CD4-positive, alpha-beta memory T cell (primary cell): Measurements from ENCODE around the gene TMEM62. TPM values are rescaled to one million over a fixed set of nuclear protein-coding genes. Genes with fewer than 3 reads are reported as not detected.
"Not testable (repeated sequence)": the region's sequence is repeated elsewhere in the genome, so short reads cannot be mapped to it uniquely, and the experiment has no call there.

Experiments used
- CTCF ChIA-PET: fragments of 350-600 bp; sonication (Branson Sonifier 250); formaldehyde crosslinking; loops from one replicate; lab custom pipeline; 2021; ENCODE audit warnings: inconsistent platforms; ENCODE audit not compliant: partially characterized antibody; lab: Charles Lee
- POLR2A ChIA-PET: fragments of 350-600 bp; sonication (Branson Sonifier 250); formaldehyde crosslinking; loops from one replicate; lab custom pipeline; 2021; ENCODE audit not compliant: partially characterized antibody; lab: Charles Lee
- DNase-seq, 5 donors: peaks; one replicate each; pipeline versions ENCODE4 v3.0.0 to v3.0.0-alpha.2; 2020 to 2022; ENCODE audit warnings: mixed read lengths in 1 of 5
- H3K27ac ChIP-seq: one replicate; pipeline ENCODE4 v1.7.0; 2013; ENCODE audit warnings: low read depth, low read length
- H3K27me3 ChIP-seq: 2 replicates; pipeline ENCODE4 v1.7.0; 2013; ENCODE audit warnings: mild to moderate bottlenecking, low read length, moderate library complexity; ENCODE audit not compliant: insufficient read depth
- H3K36me3 ChIP-seq: 2 replicates; pipeline ENCODE4 v1.7.0; 2013; ENCODE audit warnings: mild to moderate bottlenecking, low read length, moderate library complexity; ENCODE audit not compliant: insufficient read depth
- H3K4me1 ChIP-seq: 2 replicates; pipeline ENCODE4 v1.7.0; 2013; ENCODE audit warnings: mild to moderate bottlenecking, low read length, moderate library complexity; ENCODE audit not compliant: insufficient read depth
- H3K4me3 ChIP-seq, 2 donors: one replicate each; pipeline ENCODE4 v1.7.0; 2013; ENCODE audit warnings: low read length in 2 of 2, mild to moderate bottlenecking in 1 of 2
- H3K9me3 ChIP-seq, 2 donors: one replicate each; pipeline ENCODE4 v1.7.0; 2013; ENCODE audit warnings: low read length in 2 of 2, control low read depth in 1 of 2; ENCODE audit not compliant: control insufficient read depth in 1 of 2
- H3K27ac Mint-ChIP-seq, 7 donors: one replicate each; pipeline ENCODE4 v1.8.0; 2020 to 2021; ENCODE audit warnings: mixed read lengths in 7 of 7, mild to moderate bottlenecking in 6 of 7, inconsistent platforms in 3 of 7, moderate library complexity in 3 of 7
- H3K27me3 Mint-ChIP-seq, 2 donors: one replicate each; pipeline ENCODE4 v1.8.0; 2020 to 2021; ENCODE audit warnings: mixed read lengths in 2 of 2
- H3K36me3 Mint-ChIP-seq, 2 donors: one replicate each; pipeline ENCODE4 v1.8.0; 2020 to 2021; ENCODE audit warnings: mixed read lengths in 2 of 2, inconsistent platforms in 1 of 2, mild to moderate bottlenecking in 1 of 2
- H3K4me1 Mint-ChIP-seq, 4 donors: one replicate each; pipeline ENCODE4 v1.8.0; 2020 to 2021; ENCODE audit warnings: mixed read lengths in 4 of 4, mild to moderate bottlenecking in 1 of 4
- H3K4me3 Mint-ChIP-seq, 8 donors: one replicate each; pipeline ENCODE4 v1.8.0; 2020 to 2021; ENCODE audit warnings: mixed read lengths in 8 of 8, mild to moderate bottlenecking in 7 of 8, moderate library complexity in 6 of 8, inconsistent platforms in 3 of 8
- H3K9me3 Mint-ChIP-seq, 8 donors: one replicate each; pipeline ENCODE4 v1.8.0; 2020 to 2021; ENCODE audit warnings: mixed read lengths in 8 of 8, mild to moderate bottlenecking in 5 of 8, inconsistent platforms in 3 of 8, moderate library complexity in 1 of 8
- intact Hi-C: fragments of 100-400 bp; cut with micrococcal nuclease; formaldehyde crosslinking; loops from one replicate; pipeline ENCODE4 v1.15.1; 2023
- polyA plus RNA-seq, 2 donors: library from polyadenylated mRNA; unstranded; fragments of 300-500 nt; fragmentation: Illumina TruSeq; gene quantifications; one replicate each; pipeline ENCODE4 v1.2.3, GENCODE V29; 2021
- total RNA-seq, 2 experiments: library from RNA; stranded (reverse); gene quantifications; one replicate each; pipeline ENCODE4 v1.2.3, GENCODE V29; 2021

TMEM62 gene
- total and polyA plus RNA-seq, 4 experiments from 2014 or later: 3.2 to 17.4 (median 12.1) TPM

GRCh38 chr15:43150191-43150929 is 17.0 kb downstream of the TMEM62 start:
- Histone ChIP-seq H3K27me3 (no peaks in the 10 kb centered on the region), H3K9me3 (no peaks in the 10 kb centered on the region), H3K36me3 (peaks cover 16% of the 10 kb centered on the region), H3K27ac (no peak overlapping the region), H3K4me3 (no peak overlapping the region), H3K4me1 (peaks cover 28% of the 10 kb centered on the region)
- Mint-ChIP-seq H3K27me3 (no peaks in the 10 kb centered on the region), H3K36me3 (peaks cover 10 to 25% of the 10 kb centered on the region in 2 donors), H3K27ac (no peak overlapping the region), H3K4me3 (no peak overlapping the region), H3K9me3 (no peaks in the 10 kb centered on the region), H3K4me1 (peaks cover 8 to 27% (median 13%) of the 10 kb centered on the region in 4 donors)
- intact Hi-C loops: loop anchor here (5.0 kb wide), 1 partner anchor 43 kb away; the partner anchor contains the start of gene UBR1
- DNase-seq: no peak
- ChIA-PET CTCF (interaction anchor here (1.6 kb wide), 1 partner anchor 54 kb away, joined by 3 read pairs; no protein-coding TSS in a partner anchor), POLR2A (interaction anchor here (0.7 kb wide), 1 partner anchor 1426 kb away, joined by 3 read pairs; no protein-coding TSS in a partner anchor)

GRCh38 chr15:43151688-43152087 is 18.3 kb downstream of the TMEM62 start:
- Mint-ChIP-seq H3K27me3 (no peaks in the 10 kb centered on the region), H3K9me3 (no peaks in the 10 kb centered on the region), H3K27ac (peak overlapping the region in 3 of 7 donors; percentile 44 to 78 (median 68)), H3K4me3 (peak overlapping the region in 7 of 8 donors; percentile 5 to 70 (median 37)), H3K4me1 (peaks cover 7 to 16% (median 12%) of the 10 kb centered on the region in 4 donors), H3K36me3 (peaks cover 17 to 26% of the 10 kb centered on the region in 2 donors)
- no peaks in the 10 kb centered on the region for H3K27me3 ChIP-seq
- H3K27ac ChIP-seq: no peak overlapping the region
- no peaks in the 10 kb centered on the region for H3K9me3 ChIP-seq
- peaks cover 21% of the 10 kb centered on the region for H3K36me3 ChIP-seq
- DNase-seq: peak; percentile 47 to 85 (median 78)
- ChIA-PET CTCF (no interaction called here), POLR2A (no interaction called here)
- H3K4me3 ChIP-seq: no peak overlapping the region
- intact Hi-C loops: loop anchor here (5.0 kb wide), 1 partner anchor 44 kb away; the partner anchor contains the start of gene UBR1
- H3K4me1 ChIP-seq: peaks cover 28% of the 10 kb centered on the region

GRCh38 chr15:43153269-43153668 is 19.9 kb downstream of the TMEM62 start:
- intact Hi-C loops: loop anchor here (5.0 kb wide), 1 partner anchor 46 kb away; the partner anchor contains the start of gene UBR1
- peaks cover 28% of the 10 kb centered on the region for H3K4me1 ChIP-seq
- Mint-ChIP-seq H3K9me3 (no peaks in the 10 kb centered on the region), H3K4me3 (no peak overlapping the region), H3K27me3 (no peaks in the 10 kb centered on the region), H3K36me3 (peaks cover 26 to 30% of the 10 kb centered on the region in 2 donors), H3K4me1 (peaks cover 7 to 16% (median 12%) of the 10 kb centered on the region in 4 donors), H3K27ac (no peak overlapping the region)
- no peaks in the 10 kb centered on the region for H3K27me3 ChIP-seq
- H3K4me3 ChIP-seq: no peak overlapping the region
- no peak overlapping the region for H3K27ac ChIP-seq
- H3K36me3 ChIP-seq: peaks cover 21% of the 10 kb centered on the region
- ChIA-PET POLR2A (no interaction called here), CTCF (no interaction called here)
- no peak for DNase-seq
- no peaks in the 10 kb centered on the region for H3K9me3 ChIP-seq

GRCh38 chr15:43165801-43166325 is 32.5 kb downstream of the TMEM62 start:
- ChIA-PET CTCF (no interaction called here), POLR2A (interaction anchor here (0.6 kb wide), 1 partner anchor 9 kb away, joined by 3 read pairs; no protein-coding TSS in a partner anchor)
- Histone ChIP-seq H3K4me3 (no peak overlapping the region), H3K4me1 (no peaks in the 10 kb centered on the region), H3K9me3 (no peaks in the 10 kb centered on the region), H3K27me3 (no peaks in the 10 kb centered on the region), H3K36me3 (peaks cover 13% of the 10 kb centered on the region), H3K27ac (no peak overlapping the region)
- Mint-ChIP-seq H3K4me3 (no peak overlapping the region), H3K27me3 (no peaks in the 10 kb centered on the region), H3K9me3 (peaks cover 0 to 3% (median 1%) of the 10 kb centered on the region in 8 donors), H3K4me1 (no peaks in the 10 kb centered on the region), H3K27ac (peak overlapping the region in 1 of 7 donors; percentile 79), H3K36me3 (peaks cover 40 to 42% of the 10 kb centered on the region in 2 donors)
- intact Hi-C loops: no loop called here
- DNase-seq: no peak

GRCh38 chr15:43167261-43167660 is 33.9 kb downstream of the TMEM62 start:
- H3K27ac Mint-ChIP-seq, DNase-seq, intact Hi-C loops, H3K4me1 Mint-ChIP-seq, H3K9me3 ChIP-seq, H3K27me3 Mint-ChIP-seq, H3K27me3 ChIP-seq, POLR2A ChIA-PET, H3K9me3 Mint-ChIP-seq, H3K4me3 ChIP-seq, H3K27ac ChIP-seq, H3K4me3 Mint-ChIP-seq, CTCF ChIA-PET, H3K4me1 ChIP-seq: not testable (repeated sequence)
- H3K36me3 ChIP-seq: peaks cover 13% of the 10 kb centered on the region
- H3K36me3 Mint-ChIP-seq: peaks cover 37 to 47% of the 10 kb centered on the region in 2 donors

- ChIA-PET POLR2A (no interaction called here), CTCF (interaction anchor here (1.0 kb wide), 1 partner anchor 36 kb away, joined by 3 read pairs; no protein-coding TSS in a partner anchor)
- Mint-ChIP-seq H3K9me3 (peaks cover 0 to 6% (median 5%) of the 10 kb centered on the region in 8 donors), H3K4me1 (no peaks in the 10 kb centered on the region), H3K4me3 (no peak overlapping the region), H3K27ac (peak overlapping the region in 3 of 7 donors; percentile 7 to 24 (median 19)), H3K36me3 (peaks cover 41 to 53% of the 10 kb centered on the region in 2 donors), H3K27me3 (no peaks in the 10 kb centered on the region)
- Histone ChIP-seq H3K27me3 (no peaks in the 10 kb centered on the region), H3K4me1 (no peaks in the 10 kb centered on the region), H3K27ac (no peak overlapping the region), H3K36me3 (peaks cover 13% of the 10 kb centered on the region), H3K4me3 (no peak overlapping the region), H3K9me3 (no peaks in the 10 kb centered on the region)
- no peak for DNase-seq
- intact Hi-C loops: no loop called here
Measured at GRCh38 chr15:43168192-43169107, 35.1 kb downstream of the TMEM62 start.
